H9 (cell line): ENCODE data around the gene RABL6. TPM values are rescaled to one million over a fixed set of nuclear protein-coding genes. Genes with fewer than 3 reads are reported as not detected.

Experiments used
- DNase-seq: peaks from one replicate; pipeline ENCODE4 v3.0.0-alpha.2; 2017
- H2AFZ ChIP-seq: one replicate; pipeline ENCODE4 v1.6.1; 2013; ENCODE audit warnings: mild to moderate bottlenecking, low read length, control low read depth, moderate library complexity
- H2AK5ac ChIP-seq: 2 replicates; pipeline ENCODE4 v1.6.1; 2013; ENCODE audit warnings: low read length, control low read depth, mixed read lengths; ENCODE audit not compliant: insufficient read length
- H2BK120ac ChIP-seq: one replicate; pipeline ENCODE4 v1.6.1; 2013; ENCODE audit warnings: low read depth, mild to moderate bottlenecking, low read length, control low read depth, inconsistent platforms; ENCODE audit not compliant: poor library complexity, severe bottlenecking
- H2BK12ac ChIP-seq: 2 replicates; pipeline ENCODE4 v1.6.1; 2013; ENCODE audit warnings: low read length, control low read depth, mixed read lengths, low read depth; ENCODE audit not compliant: insufficient read length
- H2BK15ac ChIP-seq: 2 replicates; pipeline ENCODE4 v1.6.1; 2013; ENCODE audit warnings: low read depth, low read length, control low read depth
- H2BK20ac ChIP-seq: one replicate; pipeline ENCODE4 v1.6.1; 2013; ENCODE audit warnings: low read depth, mild to moderate bottlenecking, low read length, control low read depth, inconsistent platforms; ENCODE audit not compliant: poor library complexity, severe bottlenecking
- H2BK5ac ChIP-seq: 2 replicates; pipeline ENCODE4 v1.6.1; 2013; ENCODE audit warnings: low read length, control low read depth, mixed read lengths; ENCODE audit not compliant: insufficient read length
- H3K14ac ChIP-seq: 2 replicates; pipeline ENCODE4 v1.6.1; 2013; ENCODE audit warnings: low read length, control low read depth; ENCODE audit not compliant: insufficient read depth
- H3K18ac ChIP-seq: 2 replicates; pipeline ENCODE4 v1.6.1; 2013; ENCODE audit warnings: low read depth, mild to moderate bottlenecking, mixed read lengths, low read length, control low read depth; ENCODE audit not compliant: insufficient read length
- H3K23ac ChIP-seq: 2 replicates; pipeline ENCODE4 v1.6.1; 2013; ENCODE audit warnings: low read length, control low read depth, mixed read lengths, low read depth; ENCODE audit not compliant: insufficient read length
- H3K23me2 ChIP-seq: 2 replicates; pipeline ENCODE4 v1.6.1; 2013; ENCODE audit warnings: low read depth, mild to moderate bottlenecking, mixed read lengths, low read length, control low read depth; ENCODE audit not compliant: insufficient read length, poor library complexity, severe bottlenecking
- H3K27ac ChIP-seq: 2 replicates; pipeline ENCODE4 v1.5.1; 2013; ENCODE audit warnings: low read length, control low read depth, mixed read lengths, low read depth; ENCODE audit not compliant: insufficient read length
- H3K27me3 ChIP-seq: 2 replicates; pipeline ENCODE4 v1.6.1; 2013; ENCODE audit warnings: low read length, control low read depth, inconsistent platforms; ENCODE audit not compliant: insufficient read depth
- H3K4ac ChIP-seq: 2 replicates; pipeline ENCODE4 v1.6.1; 2013; ENCODE audit warnings: low read depth, mild to moderate bottlenecking, control low read depth, inconsistent platforms, low read length, moderate library complexity
- H3K4me1 ChIP-seq: 2 replicates; pipeline ENCODE4 v1.6.1; 2013; ENCODE audit warnings: low read length, control low read depth, inconsistent platforms; ENCODE audit not compliant: insufficient read depth
- H3K4me2 ChIP-seq: 2 replicates; pipeline ENCODE4 v1.6.1; 2013; ENCODE audit warnings: low read length, control low read depth, mixed read lengths; ENCODE audit not compliant: insufficient read length, insufficient read depth
- H3K56ac ChIP-seq: 2 replicates; pipeline ENCODE4 v1.6.1; 2013; ENCODE audit warnings: low read depth, mild to moderate bottlenecking, mixed read lengths, low read length, control low read depth; ENCODE audit not compliant: insufficient read length
- H3K79me1 ChIP-seq: 2 replicates; pipeline ENCODE4 v1.6.1; 2013; ENCODE audit warnings: low read depth, mild to moderate bottlenecking, moderate library complexity, low read length, control low read depth, inconsistent platforms; ENCODE audit not compliant: insufficient read depth, poor library complexity, severe bottlenecking
- H3K79me2 ChIP-seq: 2 replicates; pipeline ENCODE4 v1.6.1; 2013; ENCODE audit warnings: low read length, control low read depth, inconsistent platforms; ENCODE audit not compliant: insufficient read depth
- H3K9ac ChIP-seq: 2 replicates; pipeline ENCODE4 v1.6.1; 2013; ENCODE audit warnings: low read length, control low read depth, mixed read lengths; ENCODE audit not compliant: insufficient read length; ENCODE audit errors: extremely low read depth
- H3K9me3 ChIP-seq: one replicate; pipeline ENCODE4 v1.6.1; 2013; ENCODE audit warnings: low read depth, low read length, inconsistent platforms; ENCODE audit not compliant: control insufficient read depth
- H3T11ph ChIP-seq: one replicate; pipeline ENCODE4 v1.6.1; 2013; ENCODE audit warnings: mild to moderate bottlenecking, low read length, control low read depth, inconsistent platforms
- H4K20me1 ChIP-seq: one replicate; pipeline ENCODE4 v1.6.1; 2013; ENCODE audit not compliant: control insufficient read depth, insufficient read length, insufficient read depth
- H4K5ac ChIP-seq: 2 replicates; pipeline ENCODE4 v1.6.1; 2013; ENCODE audit warnings: low read depth, mild to moderate bottlenecking, mixed read lengths, low read length, control low read depth; ENCODE audit not compliant: insufficient read length
- H4K8ac ChIP-seq: replicated peaks from 2 replicates; pipeline ENCODE4 v1.6.1; 2013; ENCODE audit warnings: low read length, control low read depth, mixed read lengths, low read depth; ENCODE audit not compliant: insufficient read length
- H4K91ac ChIP-seq: 2 replicates; pipeline ENCODE4 v1.6.1; 2013; ENCODE audit warnings: low read depth, mild to moderate bottlenecking, moderate library complexity, mixed read lengths, low read length, control low read depth; ENCODE audit not compliant: insufficient read length
- H3K27ac Mint-ChIP-seq, 3 experiments: 2 replicates in 2 of 3; 3 replicates in 1 of 3; pipeline ENCODE4 v1.8.0; 2020 to 2021; ENCODE audit warnings: mixed read lengths in 3 of 3, mild to moderate bottlenecking in 1 of 3, moderate library complexity in 1 of 3
- H3K27me3 Mint-ChIP-seq: 2 replicates; pipeline ENCODE4 v1.8.0; 2021; ENCODE audit warnings: low read depth, mild to moderate bottlenecking, moderate library complexity, mixed read lengths
- H3K36me3 Mint-ChIP-seq, 3 experiments: 2 replicates in 2 of 3; 3 replicates in 1 of 3; pipeline ENCODE4 v1.8.0; 2020 to 2021; ENCODE audit warnings: low read depth in 3 of 3, mixed read lengths in 3 of 3; ENCODE audit not compliant: insufficient read depth in 1 of 3
- H3K4me1 Mint-ChIP-seq, 2 experiments: 2 replicates each; pipeline ENCODE4 v1.8.0; 2020; ENCODE audit warnings: mixed read lengths in 2 of 2
- H3K4me3 Mint-ChIP-seq, 2 experiments: 2 replicates in 1 of 2; 3 replicates in 1 of 2; pipeline ENCODE4 v1.8.0; 2020 to 2021; ENCODE audit warnings: mild to moderate bottlenecking in 2 of 2, mixed read lengths in 2 of 2, moderate library complexity in 1 of 2
- H3K9me3 Mint-ChIP-seq, 2 experiments: 2 replicates in 1 of 2; 3 replicates in 1 of 2; pipeline ENCODE4 v1.8.0; 2020; ENCODE audit warnings: mild to moderate bottlenecking in 2 of 2, mixed read lengths in 2 of 2, moderate library complexity in 1 of 2
- CTCF ChIP-seq: fragments of 200-600 bp; sonication (generic); conservative IDR thresholded peaks from 3 replicates; pipeline ENCODE4 v1.8.0; 2021; ENCODE audit warnings: antibody characterized with exemption, mild to moderate bottlenecking
- WGBS: extraction: QIAGEN DNeasy Blood & Tissue Kit; methylation state at CpG from one replicate; pipeline ENCODE4 v1.1.7; 2013; ENCODE audit warnings: missing lambda C conversion rate, low lambda C conversion rate, mixed read lengths; ENCODE audit not compliant: insufficient read length; ENCODE audit errors: extremely low coverage; 5-methylcytosine and 5-hydroxymethylcytosine counted together
- total RNA-seq: library from RNA; stranded (reverse); gene quantifications from 2 replicates; pipeline ENCODE4 v1.2.1, GENCODE V29; 2021

The RABL6 gene
- total RNA-seq, 1 experiment from 2014 or later: 108 TPM

DNA sequence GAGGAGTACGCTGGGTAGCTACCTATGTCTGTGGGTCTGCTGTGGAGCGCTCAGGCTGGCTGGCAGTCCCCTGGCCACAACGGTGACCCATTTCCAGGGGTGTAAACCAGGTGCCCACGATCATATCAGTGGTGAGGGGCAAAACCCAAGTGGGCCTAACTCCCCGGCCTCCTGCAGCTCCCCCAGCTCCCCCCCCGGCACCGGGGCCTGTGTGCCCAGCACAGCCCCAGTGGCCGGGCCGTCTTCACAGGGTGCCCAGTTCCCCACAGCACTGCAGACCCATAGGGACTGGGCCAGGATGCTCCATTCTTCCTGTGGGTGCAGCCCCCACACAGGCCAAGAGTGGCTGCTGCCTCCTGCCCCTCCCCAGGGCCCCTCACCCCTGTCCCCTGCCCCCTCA, 48.7 kb upstream of the RABL6 start:
- Histone ChIP-seq H3K4ac (no peak overlapping the region), H2AK5ac (no peak overlapping the region), H4K91ac (no peak overlapping the region), H3K9me3 (no peaks in the 10 kb centered on the region), H2BK120ac (no peak overlapping the region), H3K4me1 (no peaks in the 10 kb centered on the region), H3K23me2 (no peaks in the 10 kb centered on the region), H2AFZ (no peak overlapping the region), H3K14ac (no peak overlapping the region), H3K4me2 (no peak overlapping the region), H2BK15ac (no peak overlapping the region), H3K56ac (no peak overlapping the region), H3K18ac (no peak overlapping the region), H2BK20ac (no peak overlapping the region), H4K8ac (no peak overlapping the region), H2BK5ac (no peak overlapping the region), H4K20me1 (no peaks in the 10 kb centered on the region), H3K27ac (no peak overlapping the region), H3K79me1 (no peaks in the 10 kb centered on the region), H2BK12ac (no peak overlapping the region), H3K9ac (no peak overlapping the region), H4K5ac (no peak overlapping the region), H3K23ac (no peak overlapping the region), H3K79me2 (no peaks in the 10 kb centered on the region), H3T11ph (no peak overlapping the region), H3K27me3 (no peaks in the 10 kb centered on the region)
- H3K9me3 Mint-ChIP-seq: peaks cover 9 to 11% of the 10 kb centered on the region in 2 experiments; a peak in 4 of 5 replicates
- no peak overlapping the region for H3K4me3 Mint-ChIP-seq
- peaks cover 2% of the 10 kb centered on the region; the same call in 1 of the 2 replicates for H3K27me3 Mint-ChIP-seq
- TF ChIP-seq CTCF: no peak
- no CpG with 5 or more reads among the region's 9 CpGs for WGBS
- peaks cover 2 to 9% (median 2%) of the 10 kb centered on the region in 3 experiments; a peak in 4 of 7 replicates for H3K36me3 Mint-ChIP-seq
- H3K4me1 Mint-ChIP-seq: peaks cover 10 to 27% of the 10 kb centered on the region in 2 experiments; a peak in 3 of 4 replicates
- no peak overlapping the region for H3K27ac Mint-ChIP-seq
- peak; percentile 19 for DNase-seq
